HepG2 (cell line): ENCODE results near the gene ACADVL. TPM values are rescaled to one million over a fixed set of nuclear protein-coding genes. Genes with fewer than 3 reads are reported as not detected.

Experiments
- BCL6 ChIP-seq: IDR thresholded peaks from 2 replicates; pipeline ENCODE4 v1.6.1; 2016; ENCODE audit warnings: missing genetic modification reagents, missing compliant biosample characterization
- IKZF4 ChIP-seq: sonication (generic); formaldehyde crosslinking; IDR thresholded peaks from 2 replicates; pipeline ENCODE4 v1.5.1; 2020; ENCODE audit warnings: borderline replicate concordance, mild to moderate bottlenecking, low read depth, missing genetic modification reagents; ENCODE audit errors: not compliant biosample characterization
- LRRFIP1 ChIP-seq: sonication (generic); formaldehyde crosslinking; conservative IDR thresholded peaks from 2 replicates; pipeline ENCODE4 v1.4.0; 2020; ENCODE audit warnings: missing genetic modification reagents
- POLR2AphosphoS5 ChIP-seq: IDR thresholded peaks from 2 replicates; pipeline ENCODE4 v1.6.1; 2012; ENCODE audit warnings: low read depth, low read length
- ZBTB10 ChIP-seq: sonication (generic); formaldehyde crosslinking; IDR thresholded peaks from 2 replicates; pipeline ENCODE4 v1.4.0; 2020; ENCODE audit warnings: missing genetic modification reagents, borderline replicate concordance
- ZFAT ChIP-seq: sonication (generic); formaldehyde crosslinking; conservative IDR thresholded peaks from 2 replicates; pipeline ENCODE4 v1.8.1; 2023; ENCODE audit warnings: missing genetic modification reagents, inconsistent platforms
- ZNF660 ChIP-seq: sonication (generic); formaldehyde crosslinking; IDR thresholded peaks from 2 replicates; pipeline ENCODE4 v1.5.1; 2020; ENCODE audit warnings: mild to moderate bottlenecking, low read depth, missing genetic modification reagents, borderline replicate concordance
- polyA plus RNA-seq, 8 experiments: library from polyadenylated mRNA; depleted of rRNA in 3 of 8; stranded (reverse) in 7 of 8; unstranded in 1 of 8; fragments of >200 nt; fragmentation: Illumina TruSeq in 4 of 8; extraction: Trizol in 4 of 8; gene quantifications; 2 replicates each; pipeline versions ENCODE4 v1.2.1 to v1.2.3, GENCODE V29; 2011 to 2016; ENCODE audit warnings: low read depth in 4 of 8, missing spikeins in 1 of 8, mixed read lengths in 1 of 8; ENCODE audit not compliant: insufficient read depth in 1 of 8
- total RNA-seq, 5 experiments: library from RNA; depleted of rRNA; stranded (reverse); fragments of >200 nt; fragmentation: Illumina TruSeq; extraction: Trizol; gene quantifications; 2 replicates each; pipeline ENCODE4 v1.2.3, GENCODE V29; 2016; ENCODE audit warnings: low read depth in 1 of 5
- TF ChIP-seq, protein P1 (sequence below): IDR thresholded peaks from 2 replicates; pipeline ENCODE4 v1.6.1; 2016; ENCODE audit warnings: missing compliant biosample characterization, missing genetic modification reagents, borderline replicate concordance
- TF ChIP-seq, protein P2 (sequence below): sonication (generic); formaldehyde crosslinking; IDR thresholded peaks from 2 replicates; pipeline ENCODE4 v1.4.0; 2020; ENCODE audit warnings: missing genetic modification reagents, borderline replicate concordance

ACADVL gene
- total and polyA plus RNA-seq, 2 of the 13 experiments (the other 11 are each of a cell fraction or from before 2014, with no cell fraction given), result 219 to 412 TPM

GRCh38 chr17:7179317-7180254, 40.2 kb upstream of the ACADVL start, which contains the start of gene ASGR1 (continued):
- TF ChIP-seq ZNF660 (CRISPR knock-in tag), result no peak
- 0 out of 2 replicates have a peak, but pooled peaks have one; percentile 19 for TF ChIP-seq LRRFIP1 (CRISPR knock-in tag)
- TF ChIP-seq, protein P1, sequence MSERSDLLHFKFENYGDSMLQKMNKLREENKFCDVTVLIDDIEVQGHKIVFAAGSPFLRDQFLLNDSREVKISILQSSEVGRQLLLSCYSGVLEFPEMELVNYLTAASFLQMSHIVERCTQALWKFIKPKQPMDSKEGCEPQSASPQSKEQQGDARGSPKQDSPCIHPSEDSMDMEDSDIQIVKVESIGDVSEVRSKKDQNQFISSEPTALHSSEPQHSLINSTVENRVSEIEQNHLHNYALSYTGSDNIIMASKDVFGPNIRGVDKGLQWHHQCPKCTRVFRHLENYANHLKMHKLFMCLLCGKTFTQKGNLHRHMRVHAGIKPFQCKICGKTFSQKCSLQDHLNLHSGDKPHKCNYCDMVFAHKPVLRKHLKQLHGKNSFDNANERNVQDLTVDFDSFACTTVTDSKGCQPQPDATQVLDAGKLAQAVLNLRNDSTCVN (CRISPR knock-in tag), result no peak; the same call in none of the 2 replicates
- TF ChIP-seq ZFAT (CRISPR knock-in tag), result no peak
- TF ChIP-seq IKZF4, result no peak
- peak; percentile 94 for TF ChIP-seq ZBTB10 (CRISPR knock-in tag)
- peak; percentile 68 for TF ChIP-seq BCL6 (CRISPR knock-in tag)
- TF ChIP-seq POLR2AphosphoS5, result peak; percentile 87
- TF ChIP-seq, protein P2, sequence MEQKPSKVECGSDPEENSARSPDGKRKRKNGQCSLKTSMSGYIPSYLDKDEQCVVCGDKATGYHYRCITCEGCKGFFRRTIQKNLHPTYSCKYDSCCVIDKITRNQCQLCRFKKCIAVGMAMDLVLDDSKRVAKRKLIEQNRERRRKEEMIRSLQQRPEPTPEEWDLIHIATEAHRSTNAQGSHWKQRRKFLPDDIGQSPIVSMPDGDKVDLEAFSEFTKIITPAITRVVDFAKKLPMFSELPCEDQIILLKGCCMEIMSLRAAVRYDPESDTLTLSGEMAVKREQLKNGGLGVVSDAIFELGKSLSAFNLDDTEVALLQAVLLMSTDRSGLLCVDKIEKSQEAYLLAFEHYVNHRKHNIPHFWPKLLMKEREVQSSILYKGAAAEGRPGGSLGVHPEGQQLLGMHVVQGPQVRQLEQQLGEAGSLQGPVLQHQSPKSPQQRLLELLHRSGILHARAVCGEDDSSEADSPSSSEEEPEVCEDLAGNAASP (CRISPR knock-in tag), result peak; percentile 82; the same call in 1 of the 2 replicates
